ENCODE data around the gene ELOVL1. TPM values are rescaled to one million over a fixed set of nuclear protein-coding genes. Genes with fewer than 3 reads are reported as not detected.

Gene ELOVL1
- total RNA-seq, 2 donors from 2014 or later: 53.2 to 61.0 TPM

GRCh38 chr1:43366179-43366578, 1.6 kb downstream of the ELOVL1 start:
- H3K9me3 Mint-ChIP-seq: no peaks in the 10 kb centered on the region
- ATAC-seq (no peak), DNase-seq (ENCODE audit: low spot score in 2 of 2) (no peak)
- H3K36me3 Mint-ChIP-seq: peaks cover 37 to 43% of the 10 kb centered on the region in 2 donors
- peak overlapping the region; percentile 93 to 94 for H3K27ac Mint-ChIP-seq

- Mint-ChIP-seq H3K36me3 (peaks cover 42 to 47% of the 10 kb centered on the region in 2 donors), H3K9me3 (no peaks in the 10 kb centered on the region), H3K27ac (peak overlapping the region; percentile 93 to 94)
- no peak for DNase-seq (ENCODE audit: low spot score in 2 of 2)
- ATAC-seq: no peak
These were observed 2.1 kb downstream of the ELOVL1 start for GRCh38 chr1:43365678-43366077.

GRCh38 chr1:43363935-43364525, 3.8 kb downstream of the ELOVL1 start:
- no peak for ATAC-seq
- Mint-ChIP-seq H3K36me3 (peaks cover 57 to 60% of the 10 kb centered on the region in 2 donors), H3K9me3 (no peaks in the 10 kb centered on the region), H3K27ac (peak overlapping the region in 1 of 2 donors; percentile 94)
- no peak for DNase-seq (ENCODE audit: low spot score in 2 of 2)

DNA sequence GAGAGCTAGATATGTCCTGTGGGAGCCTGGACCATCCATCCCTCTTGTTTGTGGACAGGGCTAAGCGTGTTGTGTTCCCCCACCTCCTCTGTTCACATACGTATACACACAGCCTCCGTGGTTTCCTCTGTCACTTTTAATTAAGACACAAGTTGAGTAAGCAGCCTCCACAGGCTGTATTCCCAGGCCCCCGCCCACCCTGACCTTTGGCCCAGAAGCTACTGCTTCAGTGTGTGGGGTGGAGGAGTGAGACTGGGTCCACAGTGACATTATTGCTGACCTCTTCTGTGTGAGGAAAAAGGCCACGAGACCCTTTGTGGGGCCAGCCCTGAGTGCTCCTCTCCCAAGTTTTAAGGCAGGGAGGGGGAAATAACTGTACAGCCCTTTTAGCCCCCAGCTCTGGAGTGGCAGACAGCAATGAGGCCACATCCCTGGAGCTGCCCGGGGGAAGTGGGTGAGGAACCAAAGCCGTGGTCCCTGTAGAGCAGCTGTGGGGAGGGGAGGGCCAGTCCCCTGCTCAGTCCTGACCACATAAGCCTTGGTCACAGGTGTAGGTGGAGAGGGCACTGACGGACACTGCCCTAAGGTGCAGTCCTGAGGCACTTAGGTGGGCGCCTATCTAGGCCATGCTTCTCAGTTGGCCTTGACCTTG, 4.4 kb downstream of the ELOVL1 start:
- H3K9me3 Mint-ChIP-seq: no peaks in the 10 kb centered on the region

GRCh38 chr1:43360616-43361015, 7.2 kb downstream of the ELOVL1 start:
- Mint-ChIP-seq H3K9me3 (no peaks in the 10 kb centered on the region), H3K27ac (peak overlapping the region in 1 of 2 donors; percentile 48), H3K36me3 (peaks cover 55 to 59% of the 10 kb centered on the region in 2 donors)
- DNase-seq (ENCODE audit: low spot score in 2 of 2) (no peak), ATAC-seq (no peak)

More for the DNA sequence above, 4.4 kb downstream of the ELOVL1 start:
- Mint-ChIP-seq H3K27ac (peak overlapping the region in 1 of 2 donors; percentile 94), H3K36me3 (peaks cover 55 to 56% of the 10 kb centered on the region in 2 donors)
- no peak for DNase-seq (ENCODE audit: low spot score in 2 of 2)
- ATAC-seq: no peak

- Mint-ChIP-seq H3K9me3 (no peaks in the 10 kb centered on the region), H3K36me3 (peaks cover 47 to 59% of the 10 kb centered on the region in 2 donors), H3K27ac (peak overlapping the region; percentile 92 to 94)
- no peak for ATAC-seq
- no peak for DNase-seq (ENCODE audit: low spot score in 2 of 2)
These were observed 8.1 kb downstream of the ELOVL1 start for GRCh38 chr1:43359696-43360095.

DNA sequence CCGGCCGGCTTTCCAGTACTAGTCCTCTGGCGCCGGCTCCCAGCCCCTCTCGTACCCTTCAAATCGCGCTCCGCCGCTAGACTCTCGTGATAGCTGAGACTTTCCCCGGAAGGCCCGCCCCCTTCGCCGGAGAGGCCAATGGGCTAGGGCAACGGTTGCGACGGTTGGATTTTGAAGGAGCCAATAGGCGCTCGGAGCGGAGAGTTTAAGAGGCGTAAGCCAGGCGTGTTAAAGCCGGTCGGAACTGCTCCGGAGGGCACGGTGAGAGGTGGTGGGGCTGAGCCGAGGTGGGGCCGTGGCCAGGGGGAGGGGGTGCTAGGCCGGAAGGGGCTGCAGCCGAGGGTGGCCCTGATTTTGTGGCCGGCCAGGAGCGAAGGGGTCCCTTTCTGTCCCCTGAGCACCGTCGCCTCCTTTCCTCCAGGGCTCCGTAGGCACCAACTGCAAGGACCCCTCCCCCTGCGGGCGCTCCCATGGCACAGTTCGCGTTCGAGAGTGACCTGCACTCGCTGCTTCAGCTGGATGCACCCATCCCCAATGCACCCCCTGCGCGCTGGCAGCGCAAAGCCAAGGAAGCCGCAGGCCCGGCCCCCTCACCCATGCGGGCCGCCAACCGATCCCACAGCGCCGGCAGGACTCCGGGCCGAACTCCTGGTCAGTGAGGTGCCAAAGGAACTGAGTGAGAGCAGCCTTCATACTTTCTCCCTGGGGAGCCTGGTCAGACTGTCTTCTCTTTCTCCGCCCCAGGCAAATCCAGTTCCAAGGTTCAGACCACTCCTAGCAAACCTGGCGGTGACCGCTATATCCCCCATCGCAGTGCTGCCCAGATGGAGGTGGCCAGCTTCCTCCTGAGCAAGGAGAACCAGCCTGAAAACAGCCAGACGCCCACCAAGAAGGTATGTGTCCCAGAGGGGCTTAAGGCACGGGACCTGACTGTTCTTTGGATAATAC, 8.8 kb downstream of the ELOVL1 start, which contains the start of gene CDC20:
CDC20 (plus strand) TSS at position 236 of the 948 bp plus-strand sequence; CDS start at position 471, 235 bp downstream.
- ATAC-seq (peak; percentile 97 to 98), DNase-seq (ENCODE audit: low spot score in 2 of 2) (peak; percentile 98 to 99)
- Mint-ChIP-seq H3K27ac (peak within 1 kb of the TSS; percentile 94 to 98), H3K9me3 (no peaks in the 10 kb centered on the region), H3K36me3 (peaks cover 45 to 53% of the 10 kb centered on the region in 2 donors)

GRCh38 chr1:43358121-43358745, 9.6 kb downstream of the ELOVL1 start:
- peak overlapping the region; percentile 94 to 98 for H3K27ac Mint-ChIP-seq
- no peaks in the 10 kb centered on the region for H3K9me3 Mint-ChIP-seq
- ATAC-seq (peak; percentile 22 to 25), DNase-seq (ENCODE audit: low spot score in 2 of 2) (peak in 1 of 2 donors; percentile 26)
- H3K36me3 Mint-ChIP-seq: peaks cover 45 to 48% of the 10 kb centered on the region in 2 donors

DNA sequence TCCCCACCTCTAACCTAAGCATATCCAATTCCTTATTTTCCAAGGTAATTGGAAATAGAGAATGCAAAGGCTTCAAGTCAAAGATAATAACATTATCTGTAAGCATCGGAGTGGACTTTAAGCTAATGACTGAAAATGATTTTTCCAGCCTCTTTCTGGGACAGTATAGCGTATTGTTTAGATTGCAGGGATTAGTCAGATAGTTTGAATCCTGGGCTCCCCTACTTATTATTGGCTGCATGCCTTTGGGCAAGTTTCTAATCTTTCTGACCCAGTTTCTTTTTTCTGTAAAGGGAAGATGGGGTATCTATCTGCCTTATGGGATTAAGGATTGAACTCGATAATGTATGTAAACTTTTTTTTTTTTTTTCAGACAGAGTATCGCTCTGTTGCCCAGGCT, 10.6 kb downstream of the ELOVL1 start:
- Mint-ChIP-seq H3K36me3 (peaks cover 40 to 45% of the 10 kb centered on the region in 2 donors), H3K27ac (peak overlapping the region; percentile 16 to 94)
- DNase-seq (ENCODE audit: low spot score in 2 of 2): no peak

DNA sequence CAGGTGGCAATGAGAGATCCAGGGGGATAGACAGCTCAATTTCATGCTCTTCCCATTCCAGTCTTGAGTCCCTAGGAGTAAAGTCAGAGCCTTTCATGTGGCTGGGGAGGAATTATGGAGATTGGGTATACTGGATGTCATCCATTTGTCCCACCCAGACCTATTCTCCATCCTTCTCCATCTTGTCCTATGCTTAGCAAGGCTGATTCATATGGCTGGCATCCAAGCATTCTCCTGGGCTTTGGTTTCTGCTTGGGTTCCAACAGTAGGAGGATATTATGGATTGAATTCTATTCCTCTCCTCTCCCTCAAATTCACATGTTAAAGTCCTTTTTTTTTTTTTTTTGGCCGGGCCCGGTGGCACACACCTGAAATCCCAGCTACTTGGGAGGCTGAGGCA, 12.9 kb downstream of the ELOVL1 start:
- Mint-ChIP-seq H3K36me3 (peaks cover 18 to 22% of the 10 kb centered on the region in 2 donors), H3K9me3 (no peaks in the 10 kb centered on the region), H3K27ac (no peak overlapping the region)
- ATAC-seq: no peak
- DNase-seq (ENCODE audit: low spot score in 2 of 2): no peak

More for the DNA sequence above, 10.6 kb downstream of the ELOVL1 start:
- H3K9me3 Mint-ChIP-seq: no peaks in the 10 kb centered on the region
- no peak for ATAC-seq

GRCh38 chr1:43354471-43354870, 13.3 kb downstream of the ELOVL1 start:
- DNase-seq (ENCODE audit: low spot score in 2 of 2) (no peak), ATAC-seq (no peak)
- Mint-ChIP-seq H3K27ac (no peak overlapping the region), H3K9me3 (no peaks in the 10 kb centered on the region), H3K36me3 (peaks cover 14 to 18% of the 10 kb centered on the region in 2 donors)

DNA sequence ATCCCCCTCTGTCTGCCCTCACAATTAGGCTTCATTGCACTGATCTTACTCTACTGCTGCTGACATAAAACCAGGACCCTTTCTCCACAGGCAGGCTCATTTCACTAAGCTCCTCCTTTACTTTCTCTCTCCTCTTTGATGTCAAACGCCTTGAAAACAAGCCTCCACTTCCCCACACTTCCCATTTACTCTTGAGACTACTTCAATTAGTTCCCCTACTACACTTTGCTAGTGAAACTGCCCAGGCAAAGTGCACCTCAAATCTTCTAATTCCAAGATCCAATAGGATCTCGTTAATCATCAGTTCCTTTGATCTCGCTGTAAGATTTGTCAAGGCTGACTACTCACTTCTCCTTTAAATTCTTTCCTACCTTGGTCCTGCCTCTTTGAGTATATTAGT, 14.9 kb downstream of the ELOVL1 start:
- ATAC-seq (no peak), DNase-seq (ENCODE audit: low spot score in 2 of 2) (no peak)
- H3K27ac Mint-ChIP-seq: peak overlapping the region; percentile 0 to 25
- peaks cover 7 to 13% of the 10 kb centered on the region in 2 donors for H3K36me3 Mint-ChIP-seq
- H3K9me3 Mint-ChIP-seq: no peaks in the 10 kb centered on the region

GRCh38 chr1:43352351-43352705, 15.5 kb downstream of the ELOVL1 start:
- Mint-ChIP-seq H3K9me3 (no peaks in the 10 kb centered on the region), H3K36me3 (peaks cover 5 to 13% of the 10 kb centered on the region in 2 donors), H3K27ac (peak overlapping the region in 1 of 2 donors; percentile 25)
- DNase-seq (ENCODE audit: low spot score in 2 of 2) (peak in 1 of 2 donors; percentile 37), ATAC-seq (no peak)

GRCh38 chr1:43351421-43352350, 16.1 kb downstream of the ELOVL1 start:
- H3K36me3 Mint-ChIP-seq: peaks cover 5 to 8% of the 10 kb centered on the region in 2 donors

DNA sequence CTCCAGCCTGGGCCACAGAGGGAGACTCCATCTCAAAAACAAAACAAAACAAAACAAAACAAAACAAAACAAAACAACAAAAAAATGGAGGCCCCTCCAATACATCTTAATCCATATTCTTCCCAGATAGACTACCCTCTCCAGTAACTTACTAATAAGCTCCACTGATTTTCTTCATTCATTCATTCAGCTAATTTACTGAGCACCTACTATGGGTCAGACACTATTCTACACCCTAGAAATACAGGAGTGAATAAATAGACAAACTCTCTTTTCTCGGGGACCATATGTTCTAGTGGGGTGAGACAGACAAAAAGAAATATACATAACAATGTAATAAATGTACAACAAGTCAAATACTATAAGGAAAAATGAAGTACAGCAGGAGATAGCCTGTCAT, 16.8 kb downstream of the ELOVL1 start:
- Mint-ChIP-seq H3K27ac (no peak overlapping the region), H3K9me3 (no peaks in the 10 kb centered on the region), H3K36me3 (peaks cover under 1 to 5% of the 10 kb centered on the region in 2 donors)
- no peak for ATAC-seq
- no peak for DNase-seq (ENCODE audit: low spot score in 2 of 2)

More at GRCh38 chr1:43351421-43352350, 16.1 kb downstream of the ELOVL1 start:
- ATAC-seq (no peak), DNase-seq (ENCODE audit: low spot score in 2 of 2) (peak in 1 of 2 donors; percentile 44)
- Mint-ChIP-seq H3K9me3 (no peaks in the 10 kb centered on the region), H3K27ac (peak overlapping the region in 1 of 2 donors; percentile 25)

Data from activated naive CD4-positive, alpha-beta T cell treated with anti-CD3 and anti-CD28 coated beads, Interleukin-2, amount 50 U/mL, for 72 hours (primary cell).